GM18499 (cell line): ENCODE results near the gene SMIM1.

ENCODE experiments used
- ATAC-seq: cut with Tn5 transposase; IDR thresholded peaks from one replicate; pipeline ENCODE4 v1.9.1; 2021; ENCODE audit warnings: moderate number of reproducible peaks; ENCODE audit not compliant: insufficient read depth, unreplicated experiment

SMIM1 gene

GRCh38 chr1:3816331-3817137, 44.0 kb downstream of the SMIM1 start:
- ATAC-seq = no peak

GRCh38 chr1:3817138-3817740, 44.7 kb downstream of the SMIM1 start:
- ATAC-seq = no peak

GRCh38 chr1:3817821-3818597, 45.5 kb downstream of the SMIM1 start:
- ATAC-seq = no peak

- ATAC-seq = no peak
Measured at GRCh38 chr1:3819771-3820200, 47.2 kb downstream of the SMIM1 start.

GRCh38 chr1:3820316-3820715, 47.8 kb downstream of the SMIM1 start:
- no peak for ATAC-seq

- ATAC-seq = no peak
Measured at GRCh38 chr1:3821004-3821403, 48.5 kb downstream of the SMIM1 start.

GRCh38 chr1:3821447-3821846, 48.9 kb downstream of the SMIM1 start:
- no peak for ATAC-seq

GRCh38 chr1:3821908-3822307, 49.4 kb downstream of the SMIM1 start:
- no peak for ATAC-seq

GRCh38 chr1:3822421-3822820, 49.9 kb downstream of the SMIM1 start:
- no peak for ATAC-seq

GRCh38 chr1:3824650-3825049, 52.1 kb downstream of the SMIM1 start:
- ATAC-seq = no peak

- ATAC-seq = no peak
Measured at GRCh38 chr1:3825356-3825755, 52.8 kb downstream of the SMIM1 start.
